ENCODE results near the gene VASN. TPM values are rescaled to one million over a fixed set of nuclear protein-coding genes. Genes with fewer than 3 reads are reported as not detected.
A peak's percentile ranks its signal among the peaks of the same experiment; 100 is the strongest.

The VASN gene
- total RNA-seq, 2 donors from 2014 or later: 10.4 to 12.1 TPM

DNA sequence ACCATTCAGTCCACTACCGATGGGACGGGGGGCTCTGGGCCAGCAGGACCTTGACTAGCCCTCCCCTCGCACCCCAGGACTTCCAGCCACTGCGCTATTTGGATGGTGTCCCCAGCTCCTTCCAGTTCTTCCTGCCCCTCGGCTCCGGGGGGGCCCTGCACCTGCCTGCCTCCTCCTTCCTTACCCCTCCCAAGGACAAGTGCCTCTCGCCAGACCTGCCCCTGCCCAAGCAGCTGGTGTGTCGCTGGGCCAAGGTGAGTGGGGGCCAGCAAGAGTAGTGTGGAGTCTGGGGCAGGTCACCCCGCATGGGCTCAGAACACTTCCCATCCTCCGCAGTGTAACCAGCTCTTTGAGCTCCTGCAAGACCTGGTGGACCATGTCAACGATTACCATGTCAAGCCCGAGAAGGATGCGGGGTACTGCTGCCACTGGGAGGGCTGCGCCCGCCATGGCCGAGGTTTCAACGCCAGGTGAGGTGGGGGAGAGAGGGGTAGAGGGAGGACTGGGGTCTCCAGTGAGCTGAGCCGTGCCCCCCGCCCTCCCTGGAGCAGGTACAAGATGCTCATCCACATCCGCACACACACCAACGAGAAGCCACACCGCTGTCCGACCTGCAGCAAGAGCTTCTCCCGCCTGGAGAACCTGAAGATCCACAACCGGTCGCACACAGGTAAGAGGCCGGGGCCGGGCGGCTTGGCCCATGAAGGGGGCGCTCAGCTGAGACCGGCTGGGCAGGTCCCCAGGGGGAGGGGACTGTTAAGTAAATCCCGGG lies 36.7 kb upstream of the VASN start:
- H3K9me3 Mint-ChIP-seq: no peaks in the 10 kb centered on the region
- Histone ChIP-seq H3K9ac (ENCODE audit: extremely low read depth, low read length, poor library complexity, severe bottlenecking) (no peak overlapping the region), H3K36me3 (ENCODE audit: control insufficient read depth, insufficient read depth, low read length) (peaks cover 13% of the 10 kb centered on the region), H3K4me3 (ENCODE audit: low read length) (no peak overlapping the region), H3K27me3 (ENCODE audit: control insufficient read depth, insufficient read depth, low read length, poor library complexity, severe bottlenecking) (no peaks in the 10 kb centered on the region), H3K27ac (ENCODE audit: low read depth, low read length) (no peak overlapping the region), H3K9me3 (ENCODE audit: control insufficient read depth, low read length) (no peaks in the 10 kb centered on the region), H3K4me1 (ENCODE audit: control insufficient read depth, insufficient read depth, low read length) (no peaks in the 10 kb centered on the region)
- no peaks in the 10 kb centered on the region for H3K27me3 Mint-ChIP-seq (ENCODE audit: insufficient read depth)
- TF ChIP-seq, protein P1, sequence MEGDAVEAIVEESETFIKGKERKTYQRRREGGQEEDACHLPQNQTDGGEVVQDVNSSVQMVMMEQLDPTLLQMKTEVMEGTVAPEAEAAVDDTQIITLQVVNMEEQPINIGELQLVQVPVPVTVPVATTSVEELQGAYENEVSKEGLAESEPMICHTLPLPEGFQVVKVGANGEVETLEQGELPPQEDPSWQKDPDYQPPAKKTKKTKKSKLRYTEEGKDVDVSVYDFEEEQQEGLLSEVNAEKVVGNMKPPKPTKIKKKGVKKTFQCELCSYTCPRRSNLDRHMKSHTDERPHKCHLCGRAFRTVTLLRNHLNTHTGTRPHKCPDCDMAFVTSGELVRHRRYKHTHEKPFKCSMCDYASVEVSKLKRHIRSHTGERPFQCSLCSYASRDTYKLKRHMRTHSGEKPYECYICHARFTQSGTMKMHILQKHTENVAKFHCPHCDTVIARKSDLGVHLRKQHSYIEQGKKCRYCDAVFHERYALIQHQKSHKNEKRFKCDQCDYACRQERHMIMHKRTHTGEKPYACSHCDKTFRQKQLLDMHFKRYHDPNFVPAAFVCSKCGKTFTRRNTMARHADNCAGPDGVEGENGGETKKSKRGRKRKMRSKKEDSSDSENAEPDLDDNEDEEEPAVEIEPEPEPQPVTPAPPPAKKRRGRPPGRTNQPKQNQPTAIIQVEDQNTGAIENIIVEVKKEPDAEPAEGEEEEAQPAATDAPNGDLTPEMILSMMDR (conservative IDR thresholded peaks at IDR 0.05): no peak
- WGBS, 2 experiments (ENCODE audit: insufficient coverage in 1 of 2, insufficient read length in 1 of 2): 91 to 93% methylated on average over 20 to 32 of the region's 32 CpGs
- no peak for DNase-seq
- H3K27ac Mint-ChIP-seq: peak overlapping the region; percentile 48
- H3K4me1 Mint-ChIP-seq: peaks cover 4% of the 10 kb centered on the region
- no peak overlapping the region for H3K4me3 Mint-ChIP-seq
- H3K36me3 Mint-ChIP-seq (ENCODE audit: low read depth): peaks cover 8% of the 10 kb centered on the region

DNA sequence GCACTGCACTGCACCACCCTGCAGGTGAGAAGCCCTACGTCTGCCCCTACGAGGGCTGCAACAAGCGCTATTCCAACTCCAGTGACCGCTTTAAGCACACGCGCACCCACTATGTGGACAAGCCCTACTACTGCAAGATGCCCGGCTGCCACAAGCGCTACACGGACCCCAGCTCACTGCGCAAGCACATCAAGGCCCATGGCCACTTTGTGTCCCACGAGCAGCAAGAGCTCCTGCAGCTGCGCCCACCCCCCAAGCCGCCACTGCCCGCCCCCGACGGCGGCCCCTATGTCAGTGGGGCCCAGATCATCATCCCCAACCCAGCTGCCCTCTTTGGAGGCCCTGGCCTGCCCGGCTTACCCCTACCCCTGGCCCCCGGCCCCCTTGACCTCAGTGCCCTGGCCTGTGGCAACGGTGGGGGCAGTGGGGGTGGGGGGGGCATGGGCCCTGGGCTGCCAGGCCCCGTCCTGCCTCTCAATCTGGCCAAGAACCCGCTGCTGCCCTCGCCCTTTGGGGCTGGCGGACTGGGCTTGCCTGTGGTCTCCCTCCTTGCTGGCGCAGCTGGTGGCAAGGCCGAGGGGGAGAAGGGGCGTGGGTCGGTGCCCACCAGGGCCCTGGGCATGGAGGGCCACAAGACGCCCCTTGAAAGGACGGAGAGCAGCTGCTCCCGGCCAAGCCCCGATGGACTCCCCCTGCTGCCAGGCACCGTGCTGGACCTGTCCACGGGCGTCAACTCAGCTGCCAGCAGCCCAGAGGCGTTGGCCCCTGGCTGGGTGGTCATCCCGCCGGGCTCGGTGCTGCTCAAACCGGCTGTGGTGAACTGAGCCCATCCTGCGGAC lies 34.7 kb upstream of the VASN start:
- TF ChIP-seq, protein P1 (conservative IDR thresholded peaks at IDR 0.05): no peak
- H3K9ac ChIP-seq (ENCODE audit: extremely low read depth, low read length, poor library complexity, severe bottlenecking): no peak overlapping the region
- H3K27me3 ChIP-seq (ENCODE audit: control insufficient read depth, insufficient read depth, low read length, poor library complexity, severe bottlenecking): no peaks in the 10 kb centered on the region
- WGBS, 2 experiments (ENCODE audit: insufficient coverage in 1 of 2, insufficient read length in 1 of 2): 95 to 98% methylated on average over 22 to 40 of the region's 41 CpGs
- H3K27ac Mint-ChIP-seq: no peak overlapping the region
- no peak overlapping the region for H3K4me3 ChIP-seq (ENCODE audit: low read length)
- no peaks in the 10 kb centered on the region for H3K4me1 ChIP-seq (ENCODE audit: control insufficient read depth, insufficient read depth, low read length)
- H3K9me3 Mint-ChIP-seq: no peaks in the 10 kb centered on the region
- peaks cover 4% of the 10 kb centered on the region for H3K4me1 Mint-ChIP-seq
- peaks cover 10% of the 10 kb centered on the region for H3K36me3 Mint-ChIP-seq (ENCODE audit: low read depth)
- no peak for DNase-seq
- H3K27me3 Mint-ChIP-seq (ENCODE audit: insufficient read depth): no peaks in the 10 kb centered on the region
- no peaks in the 10 kb centered on the region for H3K9me3 ChIP-seq (ENCODE audit: control insufficient read depth, low read length)
- peaks cover 19% of the 10 kb centered on the region for H3K36me3 ChIP-seq (ENCODE audit: control insufficient read depth, insufficient read depth, low read length)
- H3K4me3 Mint-ChIP-seq: no peak overlapping the region
- no peak overlapping the region for H3K27ac ChIP-seq (ENCODE audit: low read depth, low read length)

DNA sequence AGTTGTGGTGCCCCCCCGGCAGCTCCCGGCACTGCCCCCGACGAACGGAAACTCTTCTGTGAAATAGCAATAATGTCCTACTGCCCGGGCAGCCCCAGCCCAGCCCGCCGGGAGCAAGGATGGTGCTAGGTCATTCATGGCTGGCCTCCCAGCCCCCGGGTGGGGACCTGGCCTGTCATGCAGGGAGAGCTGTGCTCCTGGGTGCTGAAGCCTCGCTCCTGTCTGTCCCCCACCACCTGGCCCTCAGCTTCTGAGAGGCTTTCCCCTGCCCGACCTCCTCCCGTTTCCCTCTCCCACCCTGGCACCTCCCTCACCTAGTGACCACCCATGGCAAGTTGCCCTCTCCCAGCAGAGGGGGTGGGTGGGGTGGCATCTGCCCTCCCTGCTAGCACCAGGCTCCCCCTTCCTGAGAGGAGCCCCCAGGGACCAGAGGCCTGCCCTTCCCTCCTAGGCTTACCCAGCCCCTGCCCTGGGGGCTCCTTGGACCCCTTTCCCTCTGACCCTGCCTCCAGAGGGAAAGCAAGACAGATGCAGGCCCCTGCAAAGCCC lies 34.0 kb upstream of the VASN start:
- peaks cover 10% of the 10 kb centered on the region for H3K36me3 Mint-ChIP-seq (ENCODE audit: low read depth)
- no peaks in the 10 kb centered on the region for H3K9me3 Mint-ChIP-seq
- 93 to 97% methylated on average over 10 to 12 of the region's 12 CpGs for WGBS, 2 experiments (ENCODE audit: insufficient coverage in 1 of 2, insufficient read length in 1 of 2)
- no peak for DNase-seq
- no peak overlapping the region for H3K4me3 ChIP-seq (ENCODE audit: low read length)
- no peaks in the 10 kb centered on the region for H3K27me3 Mint-ChIP-seq (ENCODE audit: insufficient read depth)
- peaks cover 4% of the 10 kb centered on the region for H3K4me1 Mint-ChIP-seq
- H3K36me3 ChIP-seq (ENCODE audit: control insufficient read depth, insufficient read depth, low read length): peaks cover 19% of the 10 kb centered on the region
- no peaks in the 10 kb centered on the region for H3K27me3 ChIP-seq (ENCODE audit: control insufficient read depth, insufficient read depth, low read length, poor library complexity, severe bottlenecking)
- no peaks in the 10 kb centered on the region for H3K9me3 ChIP-seq (ENCODE audit: control insufficient read depth, low read length)
- H3K27ac ChIP-seq (ENCODE audit: low read depth, low read length): no peak overlapping the region
- no peak overlapping the region for H3K27ac Mint-ChIP-seq
- no peaks in the 10 kb centered on the region for H3K4me1 ChIP-seq (ENCODE audit: control insufficient read depth, insufficient read depth, low read length)
- TF ChIP-seq, protein P1 (conservative IDR thresholded peaks at IDR 0.05): no peak
- H3K4me3 Mint-ChIP-seq: no peak overlapping the region
- no peak overlapping the region for H3K9ac ChIP-seq (ENCODE audit: extremely low read depth, low read length, poor library complexity, severe bottlenecking)
